Measurements from ENCODE around the gene PPEF1. TPM values are rescaled to one million over a fixed set of nuclear protein-coding genes. Genes with fewer than 3 reads are reported as not detected.

PPEF1 gene
- polyA plus RNA-seq, 4 donors, result 0.34 to 1.3 (median 0.60) TPM

- DNase-seq (ENCODE audit: low read depth in 4 of 4, low spot score in 3 of 4), result no peak
Measured at GRCh38 chrX:18874560-18875255, 167.3 kb downstream of the PPEF1 start.

DNA sequence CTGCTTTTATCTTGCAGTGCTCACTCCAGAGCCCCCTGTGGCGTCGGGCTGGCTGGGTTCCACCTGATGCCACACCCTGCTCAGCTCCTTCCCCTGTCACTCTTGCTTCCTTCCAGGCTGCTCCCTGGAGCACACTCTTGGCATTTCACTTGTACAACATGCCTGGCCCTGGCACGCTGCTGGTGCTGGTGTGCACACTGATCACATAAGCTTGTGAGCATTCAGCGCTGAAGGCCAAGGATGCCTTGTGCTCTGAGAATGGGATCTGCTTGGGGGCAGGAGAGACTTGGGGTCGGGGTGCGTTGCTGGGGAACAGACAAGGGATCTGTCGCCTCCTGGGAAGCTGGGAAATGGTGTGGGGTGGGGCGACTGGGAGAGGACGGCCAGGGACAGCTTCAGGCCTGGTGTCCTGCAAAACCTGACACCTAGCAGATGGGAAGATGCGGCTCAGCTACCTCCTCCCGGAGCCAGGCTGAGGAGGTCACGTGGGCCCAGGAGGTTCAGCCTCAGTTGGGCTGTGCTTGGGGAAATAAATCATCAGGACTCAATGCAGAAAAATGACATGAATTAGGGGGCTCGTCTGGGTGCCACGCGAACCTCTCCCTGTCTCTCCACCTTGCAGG lies 167.9 kb downstream of the PPEF1 start:
- DNase-seq (ENCODE audit: low read depth in 4 of 4, low spot score in 3 of 4), result no peak

GRCh38 chrX:18877469-18877868 lies 170.0 kb downstream of the PPEF1 start:
- no peak for DNase-seq (ENCODE audit: low read depth in 4 of 4, low spot score in 3 of 4)

Other genes with a start within 250 kb of the PPEF1 start
- under 1 TPM in 2 of 4 donors, not detected in 2; 0.10 to 0.15 TPM for gene RS1, start 35.5 kb upstream of the PPEF1 start, polyA plus RNA-seq (ENCODE audit: insufficient read length in 4 of 4)

All from left renal pelvis (tissue), 4 donors.